ENCODE data around the gene OAF.

DNA sequence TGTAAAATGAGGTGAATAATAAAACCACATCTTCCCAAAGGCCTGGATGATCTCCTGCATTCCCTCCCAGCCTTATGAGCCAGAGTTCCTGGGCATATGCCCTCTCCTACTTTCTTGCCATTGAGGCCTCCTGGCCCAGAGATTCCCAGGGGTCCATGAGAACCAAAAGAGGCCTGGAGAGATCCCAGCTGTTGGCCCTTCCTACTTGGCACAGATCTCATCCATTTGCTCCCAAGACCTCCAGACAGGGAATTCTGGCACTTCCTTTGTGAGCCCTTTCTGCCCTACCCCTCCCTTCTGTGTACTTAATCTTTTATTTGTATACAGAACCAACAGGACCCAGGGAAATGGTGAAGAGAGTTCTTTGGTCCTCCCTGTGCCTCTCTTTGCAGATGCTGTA, 50.5 kb downstream of the OAF start:
- no peak for TF ChIP-seq CTCF (IDR thresholded peaks at IDR 0.05)
- TF ChIP-seq EZH2 (IDR thresholded peaks at IDR 0.05; ENCODE audit: borderline replicate concordance, insufficient read depth, low read depth, low read length, poor library complexity, severe bottlenecking), result no peak
